Activated CD4-positive, CD25-positive, alpha-beta regulatory T cell (primary cell): ENCODE results near the gene MRPS6.

Source experiments
- DNase-seq, 4 experiments: peaks; one replicate each; lab custom pipeline; 2025; lab: John Stamatoyannopoulos, UW

MRPS6 gene

GRCh38 chr21:34073032-34073748, at the start of gene MRPS6, which contains the start of gene SLC5A3:
MRPS6 (plus strand) TSS chr21:34073578; CDS start chr21:34073701, 123 bp downstream.
SLC5A3 (plus strand) TSS chr21:34073578; CDS start chr21:34095199, 21,621 bp downstream.
- peak; percentile 39 to 70 (median 58) for DNase-seq

GRCh38 chr21:34023691-34024373, 49.5 kb upstream of the MRPS6 start:
- DNase-seq, result no peak

- no peak for DNase-seq
These were observed 49.0 kb upstream of the MRPS6 start for GRCh38 chr21:34024374-34024693.

GRCh38 chr21:34027721-34028461, 45.5 kb upstream of the MRPS6 start:
- DNase-seq, result no peak

- DNase-seq, result peak in 2 of 4 experiments; percentile 5 to 15
These were observed 43.4 kb upstream of the MRPS6 start for GRCh38 chr21:34029743-34030528.

- DNase-seq, result no peak
These were observed 41.5 kb upstream of the MRPS6 start for GRCh38 chr21:34031835-34032370.

GRCh38 chr21:34034369-34035014, 38.9 kb upstream of the MRPS6 start:
- DNase-seq, result no peak

GRCh38 chr21:34035619-34036354, 37.6 kb upstream of the MRPS6 start:
- no peak for DNase-seq

- no peak for DNase-seq
These were observed 36.2 kb upstream of the MRPS6 start for GRCh38 chr21:34037009-34037795.

- DNase-seq, result no peak
These were observed 33.5 kb upstream of the MRPS6 start for GRCh38 chr21:34039678-34040382.

GRCh38 chr21:34042735-34043134, 30.6 kb upstream of the MRPS6 start:
- DNase-seq, result no peak

- DNase-seq, result no peak
These were observed 30.0 kb upstream of the MRPS6 start for GRCh38 chr21:34043333-34043732.

- DNase-seq, result no peak
These were observed 26.5 kb upstream of the MRPS6 start for GRCh38 chr21:34046917-34047316.

GRCh38 chr21:34047835-34048234, 25.5 kb upstream of the MRPS6 start:
- DNase-seq, result no peak

GRCh38 chr21:34052171-34052570, 21.2 kb upstream of the MRPS6 start:
- no peak for DNase-seq

- DNase-seq, result no peak
These were observed 19.1 kb upstream of the MRPS6 start for GRCh38 chr21:34054259-34054658.

- DNase-seq, result no peak
These were observed 17.8 kb upstream of the MRPS6 start for GRCh38 chr21:34055615-34056014.

- DNase-seq, result no peak
These were observed 11.4 kb upstream of the MRPS6 start for GRCh38 chr21:34061983-34062382.

GRCh38 chr21:34065027-34065426, 8.4 kb upstream of the MRPS6 start:
- no peak for DNase-seq
